ENCODE results near the gene MYO15A.

Gene MYO15A

GRCh38 chr17:18225642-18226283 is 117.2 kb downstream of the MYO15A start:
- no peak for DNase-seq

GRCh38 chr17:18226284-18226945 is 117.9 kb downstream of the MYO15A start:
- no peak for DNase-seq

- DNase-seq: no peak
These were observed 119.1 kb downstream of the MYO15A start for GRCh38 chr17:18227635-18228034.

- no peak for DNase-seq
These were observed 119.7 kb downstream of the MYO15A start for GRCh38 chr17:18228176-18228682.

GRCh38 chr17:18229254-18229653 is 120.7 kb downstream of the MYO15A start:
- DNase-seq: no peak
